GM23338 (cell line): ENCODE data around the gene ANKRD62. TPM values are rescaled to one million over a fixed set of nuclear protein-coding genes. Genes with fewer than 3 reads are reported as not detected.

Experiments used
- ATAC-seq: fragments of 200-7000 bp; cut with Tn5 transposase; 3 replicates; pipeline ENCODE4 v1.9.1; 2020
- DNase-seq: peaks from one replicate; pipeline ENCODE4 v3.0.0-alpha.2; 2015; ENCODE audit warnings: low spot score
- H2AFZ ChIP-seq: fragments of 200-600 bp; sonication (generic); 2 replicates; pipeline ENCODE4 v1.8.0; 2016; ENCODE audit warnings: antibody characterized with exemption, mild to moderate bottlenecking, moderate library complexity
- H3F3A ChIP-seq: fragments of 200-600 bp; sonication (generic); replicated peaks from 2 replicates; pipeline ENCODE4 v1.8.0; 2017; ENCODE audit warnings: antibody characterized with exemption, mixed run types, low read depth
- H3K27ac ChIP-seq: fragments of 200-600 bp; sonication (generic); 2 replicates; pipeline ENCODE4 v1.6.1; 2016; ENCODE audit warnings: low read depth
- H3K27me3 ChIP-seq: fragments of 200-600 bp; sonication (generic); 2 replicates; pipeline ENCODE4 v1.8.0; 2016; ENCODE audit warnings: mild to moderate bottlenecking, mixed run types, moderate library complexity; ENCODE audit not compliant: insufficient read depth
- H3K36me3 ChIP-seq: fragments of 200-600 bp; sonication (generic); 2 replicates; pipeline ENCODE4 v1.8.0; 2016; ENCODE audit warnings: mild to moderate bottlenecking; ENCODE audit not compliant: insufficient read depth
- H3K4me1 ChIP-seq: fragments of 200-600 bp; sonication (generic); 2 replicates; pipeline ENCODE4 v1.8.0; 2016; ENCODE audit warnings: mild to moderate bottlenecking, moderate library complexity; ENCODE audit not compliant: insufficient read depth
- H3K4me2 ChIP-seq: fragments of 200-600 bp; sonication (generic); 2 replicates; pipeline ENCODE4 v1.7.1; 2017; ENCODE audit warnings: mixed run types
- H3K4me3 ChIP-seq: fragments of 200-600 bp; sonication (generic); 2 replicates; pipeline ENCODE4 v1.6.1; 2016; ENCODE audit warnings: mixed run types
- H3K79me2 ChIP-seq: fragments of 200-600 bp; sonication (generic); replicated peaks from 2 replicates; pipeline ENCODE4 v1.8.0; 2017; ENCODE audit warnings: mild to moderate bottlenecking; ENCODE audit not compliant: insufficient read depth
- H3K9me2 ChIP-seq: fragments of 200-600 bp; sonication (generic); 2 replicates; pipeline ENCODE4 v1.8.0; 2017; ENCODE audit not compliant: insufficient read depth
- H4K20me1 ChIP-seq: fragments of 200-600 bp; sonication (generic); replicated peaks from 2 replicates; pipeline ENCODE4 v1.8.0; 2017; ENCODE audit warnings: mild to moderate bottlenecking; ENCODE audit not compliant: insufficient read depth
- H3K27ac Mint-ChIP-seq: 2 replicates; pipeline ENCODE4 v1.8.0; 2020; ENCODE audit warnings: inconsistent platforms, mild to moderate bottlenecking, moderate library complexity, mixed read lengths
- H3K27me3 Mint-ChIP-seq: 3 replicates; pipeline ENCODE4 v1.8.0; 2022; ENCODE audit warnings: low read depth, mild to moderate bottlenecking, moderate library complexity, mixed read lengths, inconsistent platforms; ENCODE audit not compliant: insufficient read depth, poor library complexity
- H3K36me3 Mint-ChIP-seq: 3 replicates; pipeline ENCODE4 v1.8.0; 2021; ENCODE audit warnings: low read depth, mild to moderate bottlenecking, inconsistent platforms, moderate library complexity, mixed read lengths
- H3K4me1 Mint-ChIP-seq: 3 replicates; pipeline ENCODE4 v1.8.0; 2020; ENCODE audit warnings: mild to moderate bottlenecking, inconsistent platforms, mixed read lengths
- H3K4me3 Mint-ChIP-seq: 3 replicates; pipeline ENCODE4 v1.8.0; 2021; ENCODE audit warnings: moderate library complexity, mild to moderate bottlenecking, inconsistent platforms, mixed read lengths
- H3K9me3 Mint-ChIP-seq: 3 replicates; pipeline ENCODE4 v1.8.0; 2020; ENCODE audit warnings: moderate library complexity, mild to moderate bottlenecking, inconsistent platforms, mixed read lengths
- CREB1 ChIP-seq: fragments of 250-450 bp; sonication (Bioruptor Pico); IDR thresholded peaks from 2 replicates; pipeline ENCODE4 v1.5.0; 2020; ENCODE audit warnings: low read depth, mild to moderate bottlenecking, moderate library complexity
- CTCF ChIP-seq, 2 experiments: fragments of 200-600 bp in 1 of 2; sonication (generic) in 1 of 2; conservative IDR thresholded peaks; 2 replicates each; pipeline versions ENCODE4 v1.5.1 to v1.6.1; 2016 to 2017; ENCODE audit warnings: antibody characterized with exemption in 2 of 2, low read depth in 2 of 2, mild to moderate bottlenecking in 2 of 2, moderate library complexity in 1 of 2
- ETS1 ChIP-seq: IDR thresholded peaks from 2 replicates; pipeline ENCODE4 v1.6.1; 2016; ENCODE audit warnings: antibody characterized with exemption
- NANOG ChIP-seq: IDR thresholded peaks from 2 replicates; pipeline ENCODE4 v1.6.1; 2016; ENCODE audit warnings: antibody characterized with exemption, borderline replicate concordance
- POLR2AphosphoS5 ChIP-seq: IDR thresholded peaks from 2 replicates; pipeline ENCODE4 v1.6.1; 2016; ENCODE audit warnings: antibody characterized with exemption, low read depth
- REST ChIP-seq: IDR thresholded peaks from one replicate; pipeline ENCODE4 v1.6.1; 2018; ENCODE audit warnings: antibody characterized with exemption; ENCODE audit not compliant: unreplicated experiment
- ZNF114 ChIP-seq: fragments of 250-450 bp; sonication (Bioruptor Pico); IDR thresholded peaks from 2 replicates; pipeline ENCODE4 v1.5.0; 2020; ENCODE audit warnings: mild to moderate bottlenecking, moderate library complexity
- ZNF331 ChIP-seq: fragments of 250-450 bp; sonication (Bioruptor Pico); IDR thresholded peaks from 2 replicates; pipeline ENCODE4 v1.5.0; 2020; ENCODE audit warnings: low read depth, mild to moderate bottlenecking, moderate library complexity
- polyA plus RNA-seq: library from polyadenylated mRNA; unstranded; fragments of >200 nt; fragmentation: Nextera tagmentation; extraction: Ambion mirVana; gene quantifications from 2 replicates; pipeline ENCODE4 v1.2.1, GENCODE V29; 2016
- total RNA-seq: library from RNA; depleted of rRNA; stranded (reverse); fragments of >200 nt; shearing (Covaris generic); gene quantifications from 2 replicates; pipeline ENCODE4 v1.2.3, GENCODE V29; 2014

The ANKRD62 gene
- total and polyA plus RNA-seq, 2 experiments from 2014 or later, result not detected

- H3K9me3 Mint-ChIP-seq, result no peaks in the 10 kb centered on the region
- Histone ChIP-seq H3K27me3 (no peaks in the 10 kb centered on the region), H3F3A (no peaks in the 10 kb centered on the region), H4K20me1 (no peaks in the 10 kb centered on the region), H3K27ac (no peak overlapping the region), H3K36me3 (no peaks in the 10 kb centered on the region), H3K4me3 (no peak overlapping the region), H3K4me2 (no peak overlapping the region), H2AFZ (no peak overlapping the region), H3K79me2 (no peaks in the 10 kb centered on the region), H3K4me1 (no peaks in the 10 kb centered on the region), H3K9me2 (no peaks in the 10 kb centered on the region)
- H3K4me1 Mint-ChIP-seq, result no peaks in the 10 kb centered on the region
- TF ChIP-seq ZNF114 (CRISPR knock-in tag) (no peak), NANOG (no peak), REST (no peak), POLR2AphosphoS5 (no peak), CTCF (conservative IDR thresholded peaks at IDR 0.05; ENCODE audit: low read depth in 2 of 2) (no peak), CREB1 (CRISPR knock-in tag) (no peak), ZNF331 (CRISPR knock-in tag) (no peak), ETS1 (no peak)
- ATAC-seq, result no peak; the same call in 1 of the 3 replicates
- no peaks in the 10 kb centered on the region for H3K36me3 Mint-ChIP-seq
- peaks cover 5% of the 10 kb centered on the region for H3K27me3 Mint-ChIP-seq
- no peak overlapping the region for H3K27ac Mint-ChIP-seq
- no peak overlapping the region for H3K4me3 Mint-ChIP-seq
- DNase-seq, result no peak
Measured at GRCh38 chr18:12086249-12086648, 7.4 kb upstream of the ANKRD62 start.

- no peak for ATAC-seq
- no peaks in the 10 kb centered on the region for H3F3A ChIP-seq
- Mint-ChIP-seq H3K4me1 (no peaks in the 10 kb centered on the region), H3K27me3 (peaks cover 5% of the 10 kb centered on the region), H3K36me3 (no peaks in the 10 kb centered on the region), H3K4me3 (no peak overlapping the region), H3K9me3 (no peaks in the 10 kb centered on the region), H3K27ac (no peak overlapping the region; the same call in 1 of the 2 replicates)
- H3K9me2 ChIP-seq, result no peaks in the 10 kb centered on the region
- H4K20me1 ChIP-seq, result no peaks in the 10 kb centered on the region
- no peak overlapping the region for H3K4me3 ChIP-seq
- no peaks in the 10 kb centered on the region for H3K79me2 ChIP-seq
- no peak overlapping the region for H3K27ac ChIP-seq
- H2AFZ ChIP-seq, result no peak overlapping the region
- no peak overlapping the region for H3K4me2 ChIP-seq
- no peaks in the 10 kb centered on the region for H3K27me3 ChIP-seq
- TF ChIP-seq ZNF114 (CRISPR knock-in tag) (no peak), POLR2AphosphoS5 (peak; percentile 28; the same call in 1 of the 2 replicates), CTCF (conservative IDR thresholded peaks at IDR 0.05; ENCODE audit: low read depth in 2 of 2) (peak in 1 of 2 experiments; percentile 27; a peak in 2 of 4 replicates)
- no peak for DNase-seq
- H3K36me3 ChIP-seq, result no peaks in the 10 kb centered on the region
- no peaks in the 10 kb centered on the region for H3K4me1 ChIP-seq
Measured at GRCh38 chr18:12086677-12087470, 6.8 kb upstream of the ANKRD62 start.
